Loucy (cell line): ENCODE data around the gene SPACA5.
A peak's percentile ranks its signal among the peaks of the same experiment; 100 is the strongest.

Source experiments
- H2AFZ ChIP-seq: fragments of 200-600 bp; sonication (generic); 2 replicates; pipeline ENCODE4 v1.6.0; 2016; ENCODE audit warnings: antibody characterized with exemption, mild to moderate bottlenecking, low read length, moderate library complexity
- H3F3A ChIP-seq: fragments of 200-600 bp; 2 replicates; pipeline ENCODE4 v1.6.0; 2016; ENCODE audit warnings: antibody characterized with exemption, low read depth, mild to moderate bottlenecking
- H3K27me3 ChIP-seq: fragments of 200-600 bp; sonication (generic); 2 replicates; pipeline ENCODE4 v1.6.1; 2014; ENCODE audit warnings: low read length, mild to moderate bottlenecking; ENCODE audit not compliant: insufficient read depth, poor library complexity, severe bottlenecking
- H3K36me3 ChIP-seq: fragments of 200-600 bp; sonication (generic); 2 replicates; pipeline ENCODE4 v1.6.1; 2016; ENCODE audit warnings: low read length; ENCODE audit not compliant: insufficient read depth
- H3K4me1 ChIP-seq: fragments of 200-600 bp; sonication (generic); 2 replicates; pipeline ENCODE4 v1.5.1; 2014; ENCODE audit warnings: low read length, mild to moderate bottlenecking; ENCODE audit not compliant: insufficient read depth, poor library complexity, severe bottlenecking
- H3K4me2 ChIP-seq: fragments of 200-600 bp; sonication (generic); 2 replicates; pipeline ENCODE4 v1.6.0; 2014; ENCODE audit warnings: antibody characterized with exemption, low read length, low read depth, mild to moderate bottlenecking; ENCODE audit not compliant: poor library complexity, severe bottlenecking
- H3K4me3 ChIP-seq: fragments of 200-600 bp; sonication (generic); 2 replicates; pipeline ENCODE4 v1.5.1; 2014; ENCODE audit warnings: low read length, mild to moderate bottlenecking, mixed read lengths; ENCODE audit not compliant: poor library complexity, severe bottlenecking
- H3K79me2 ChIP-seq: fragments of 200-600 bp; sonication (generic); 2 replicates; pipeline ENCODE4 v1.6.1; 2014; ENCODE audit warnings: low read length; ENCODE audit not compliant: insufficient read depth
- H3K9ac ChIP-seq: fragments of 200-600 bp; sonication (generic); 2 replicates; pipeline ENCODE4 v1.6.0; 2014; ENCODE audit warnings: mild to moderate bottlenecking, low read depth, low read length, moderate library complexity; ENCODE audit not compliant: poor library complexity, severe bottlenecking
- H3K9me2 ChIP-seq: fragments of 200-600 bp; sonication (generic); replicated peaks from 2 replicates; pipeline ENCODE4 v1.6.1; 2016; ENCODE audit warnings: low read depth, low read length, mixed read lengths
- H3K9me3 ChIP-seq: fragments of 200-600 bp; sonication (generic); 2 replicates; pipeline ENCODE4 v1.6.1; 2014; ENCODE audit warnings: mild to moderate bottlenecking, antibody characterized with exemption, low read length, low read depth; ENCODE audit not compliant: insufficient read depth
- H4K20me1 ChIP-seq: fragments of 200-600 bp; sonication (generic); 2 replicates; pipeline ENCODE4 v1.6.0; 2014; ENCODE audit warnings: antibody characterized with exemption, low read length, mild to moderate bottlenecking; ENCODE audit not compliant: insufficient read depth, poor library complexity, severe bottlenecking
- CTCF ChIP-seq: fragments of 200-600 bp; sonication (generic); conservative IDR thresholded peaks from 2 replicates; pipeline ENCODE4 v1.5.1; 2014; ENCODE audit warnings: mild to moderate bottlenecking, antibody characterized with exemption, low read length
- EZH2phosphoT487 ChIP-seq: fragments of 200-600 bp; IDR thresholded peaks from 2 replicates; pipeline ENCODE4 v1.6.1; 2018; ENCODE audit warnings: antibody characterized with exemption, mild to moderate bottlenecking, moderate library complexity, borderline replicate concordance

The SPACA5 gene

GRCh38 chrX:48021026-48021900, 14.5 kb downstream of the SPACA5 start:
- H3K27me3 ChIP-seq: no peaks in the 10 kb centered on the region
- TF ChIP-seq CTCF (no peak), EZH2phosphoT487 (no peak)
- peak overlapping the region; percentile 83 for H3K4me3 ChIP-seq
- no peaks in the 10 kb centered on the region for H4K20me1 ChIP-seq
- H3F3A ChIP-seq: no peaks in the 10 kb centered on the region
- H3K79me2 ChIP-seq: no peaks in the 10 kb centered on the region
- no peaks in the 10 kb centered on the region for H3K9me3 ChIP-seq
- no peaks in the 10 kb centered on the region for H3K36me3 ChIP-seq
- H3K4me1 ChIP-seq: peaks cover 2% of the 10 kb centered on the region
- no peaks in the 10 kb centered on the region for H3K9me2 ChIP-seq
- peak overlapping the region; percentile 77 for H3K9ac ChIP-seq
- H2AFZ ChIP-seq: peak overlapping the region; percentile 96
- H3K4me2 ChIP-seq: peak overlapping the region; percentile 83

GRCh38 chrX:48022100-48022499, 15.3 kb downstream of the SPACA5 start:
- H3K27me3 ChIP-seq: no peaks in the 10 kb centered on the region
- peak overlapping the region; percentile 83 for H3K4me2 ChIP-seq
- H3K36me3 ChIP-seq: no peaks in the 10 kb centered on the region
- no peaks in the 10 kb centered on the region for H4K20me1 ChIP-seq
- no peaks in the 10 kb centered on the region for H3K79me2 ChIP-seq
- H2AFZ ChIP-seq: no peak overlapping the region
- TF ChIP-seq EZH2phosphoT487 (no peak), CTCF (no peak)
- H3K4me1 ChIP-seq: peaks cover 2% of the 10 kb centered on the region
- H3K9me3 ChIP-seq: no peaks in the 10 kb centered on the region
- H3K4me3 ChIP-seq: peak overlapping the region; percentile 83
- no peaks in the 10 kb centered on the region for H3F3A ChIP-seq
- no peaks in the 10 kb centered on the region for H3K9me2 ChIP-seq
- H3K9ac ChIP-seq: peak overlapping the region; percentile 77

GRCh38 chrX:48022738-48023137, 15.9 kb downstream of the SPACA5 start:
- Histone ChIP-seq H3K79me2 (no peaks in the 10 kb centered on the region), H4K20me1 (no peaks in the 10 kb centered on the region), H2AFZ (no peak overlapping the region), H3K9me2 (no peaks in the 10 kb centered on the region), H3K36me3 (no peaks in the 10 kb centered on the region), H3K9me3 (no peaks in the 10 kb centered on the region), H3K4me3 (no peak overlapping the region), H3K4me1 (peaks cover 2% of the 10 kb centered on the region), H3K9ac (no peak overlapping the region), H3K4me2 (no peak overlapping the region), H3F3A (no peaks in the 10 kb centered on the region), H3K27me3 (no peaks in the 10 kb centered on the region)
- TF ChIP-seq EZH2phosphoT487 (no peak), CTCF (no peak)
